ENCODE data around the gene SKAP2. TPM values are rescaled to one million over a fixed set of nuclear protein-coding genes. Genes with fewer than 3 reads are reported as not detected.

SKAP2 gene, protein sequence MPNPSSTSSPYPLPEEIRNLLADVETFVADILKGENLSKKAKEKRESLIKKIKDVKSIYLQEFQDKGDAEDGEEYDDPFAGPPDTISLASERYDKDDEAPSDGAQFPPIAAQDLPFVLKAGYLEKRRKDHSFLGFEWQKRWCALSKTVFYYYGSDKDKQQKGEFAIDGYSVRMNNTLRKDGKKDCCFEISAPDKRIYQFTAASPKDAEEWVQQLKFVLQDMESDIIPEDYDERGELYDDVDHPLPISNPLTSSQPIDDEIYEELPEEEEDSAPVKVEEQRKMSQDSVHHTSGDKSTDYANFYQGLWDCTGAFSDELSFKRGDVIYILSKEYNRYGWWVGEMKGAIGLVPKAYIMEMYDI
- total RNA-seq (2013): 70.8 TPM
- polyA plus RNA-seq (100 to 1,000 TPM in 2 of 3 donors, 10 to 100 TPM in 1; 19.2 to 204 (median 158) TPM), polyA minus RNA-seq (12.9 and 17.2 TPM in 2 replicates), total RNA-seq (29.7 to 138 (median 110) reads per million in 11 experiments)

DNA sequence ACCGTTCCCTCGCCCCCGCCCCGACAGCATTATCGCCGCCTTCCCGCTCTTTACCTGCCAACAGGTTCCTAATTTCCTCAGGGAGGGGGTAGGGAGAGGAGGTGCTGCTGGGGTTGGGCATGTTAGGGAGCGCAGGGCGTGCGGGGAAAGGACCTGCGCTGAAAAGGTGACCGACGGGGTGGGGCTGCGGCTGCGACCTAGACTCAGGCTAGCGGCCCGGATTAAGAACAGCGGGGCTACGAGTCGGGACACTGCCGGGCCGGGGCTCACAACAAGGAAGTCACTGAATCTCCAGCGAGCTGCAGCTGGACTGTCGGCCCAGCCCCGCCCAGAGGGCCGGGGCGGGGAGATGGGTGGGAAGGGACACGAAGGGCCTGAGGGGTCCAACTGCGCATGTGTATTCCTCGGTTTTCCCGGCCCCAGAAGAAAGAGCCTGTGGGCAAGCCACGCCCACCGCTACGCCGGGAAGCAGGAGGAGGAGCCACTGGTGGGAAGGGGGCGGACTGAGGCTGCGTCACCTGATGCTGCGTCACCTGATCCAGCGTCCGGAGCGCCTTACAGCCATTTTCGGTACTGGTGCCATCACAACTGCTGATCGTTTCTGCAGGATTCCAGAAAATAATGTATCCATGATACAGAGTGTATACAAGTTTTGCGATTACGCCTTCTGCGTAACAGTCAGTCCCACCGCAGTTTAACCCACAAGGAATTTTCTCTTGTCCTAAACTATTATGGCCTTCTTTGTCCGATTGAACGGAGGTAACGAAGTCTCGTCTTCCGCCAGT, at the start of gene SKAP2:
TSS of gene SKAP2 (minus strand) at position 282 of the 785 bp plus-strand sequence. CDS start at position 121, 161 bp downstream.
- Histone ChIP-seq H3K9me3 (replicated peaks in 1 of 2; ENCODE audit: control insufficient read depth in 1 of 2, insufficient read depth in 1 of 2, low read length in 2 of 2) (no peaks in the 10 kb centered on the region), H3K36me3 (replicated peaks in 1 of 2; ENCODE audit: control insufficient read depth in 1 of 2, insufficient read depth in 2 of 2, low read length in 2 of 2) (no peaks in the 10 kb centered on the region), H3K79me2 (ENCODE audit: insufficient read depth, low read length) (peaks cover 42% of the 10 kb centered on the region), H3K4me2 (replicated peaks; ENCODE audit: extremely low read depth, low read length, poor library complexity, severe bottlenecking) (peak within 1 kb of the TSS; percentile 77), H3K27me3 (ENCODE audit: control insufficient read depth in 2 of 2, insufficient read depth in 2 of 2, low read length in 2 of 2) (no peaks in the 10 kb centered on the region), H4K20me1 (ENCODE audit: insufficient read depth, low read length) (peaks cover 11% of the 10 kb centered on the region), H2AFZ (ENCODE audit: insufficient read depth, low read depth, low read length, poor library complexity, severe bottlenecking) (peak within 1 kb of the TSS; percentile 90), H3K4me1 (ENCODE audit: control insufficient read depth in 1 of 2, insufficient read depth in 2 of 2, low read length in 2 of 2) (peaks cover 7 to 43% of the 10 kb centered on the region in 2 donors), H3K9ac (ENCODE audit: insufficient read depth, low read length, poor library complexity, severe bottlenecking) (peak within 1 kb of the TSS; percentile 93), H3K4me3 (replicated peaks in 1 of 3; ENCODE audit: low read depth in 2 of 3, low read length in 3 of 3) (peak within 1 kb of the TSS; percentile 71 to 97 (median 75)), H3K27ac (ENCODE audit: low read depth in 1 of 2, low read length in 2 of 2) (peak within 1 kb of the TSS; percentile 91 to 95)
- H3K4me1 Mint-ChIP-seq: peaks cover 33% of the 10 kb centered on the region
- TF ChIP-seq, protein P1, sequence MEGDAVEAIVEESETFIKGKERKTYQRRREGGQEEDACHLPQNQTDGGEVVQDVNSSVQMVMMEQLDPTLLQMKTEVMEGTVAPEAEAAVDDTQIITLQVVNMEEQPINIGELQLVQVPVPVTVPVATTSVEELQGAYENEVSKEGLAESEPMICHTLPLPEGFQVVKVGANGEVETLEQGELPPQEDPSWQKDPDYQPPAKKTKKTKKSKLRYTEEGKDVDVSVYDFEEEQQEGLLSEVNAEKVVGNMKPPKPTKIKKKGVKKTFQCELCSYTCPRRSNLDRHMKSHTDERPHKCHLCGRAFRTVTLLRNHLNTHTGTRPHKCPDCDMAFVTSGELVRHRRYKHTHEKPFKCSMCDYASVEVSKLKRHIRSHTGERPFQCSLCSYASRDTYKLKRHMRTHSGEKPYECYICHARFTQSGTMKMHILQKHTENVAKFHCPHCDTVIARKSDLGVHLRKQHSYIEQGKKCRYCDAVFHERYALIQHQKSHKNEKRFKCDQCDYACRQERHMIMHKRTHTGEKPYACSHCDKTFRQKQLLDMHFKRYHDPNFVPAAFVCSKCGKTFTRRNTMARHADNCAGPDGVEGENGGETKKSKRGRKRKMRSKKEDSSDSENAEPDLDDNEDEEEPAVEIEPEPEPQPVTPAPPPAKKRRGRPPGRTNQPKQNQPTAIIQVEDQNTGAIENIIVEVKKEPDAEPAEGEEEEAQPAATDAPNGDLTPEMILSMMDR (IDR thresholded peaks at IDR 0.05): no peak
- peaks cover 0 to 6% (median 4%) of the 10 kb centered on the region in 3 donors for H3K27me3 Mint-ChIP-seq (ENCODE audit: low read depth in 3 of 3)
- peak; percentile 98 to 99 (median 99) for DNase-seq
- peak within 1 kb of the TSS; percentile 97 to 100 (median 99) for H3K27ac Mint-ChIP-seq
- H3K4me3 Mint-ChIP-seq: peak within 1 kb of the TSS; percentile 97 to 99
- no peaks in the 10 kb centered on the region for H3K36me3 Mint-ChIP-seq
- intact Hi-C loops (cut with micrococcal nuclease): loop anchor here (5.0 to 10.0 kb wide), 3 partner anchors 233 to 500 kb away; partner anchors contain the start of genes HOXA1 (in 1 of the 2) and HOXA5 (in 1 of the 2)
- H3K9me3 Mint-ChIP-seq: peaks cover 0 to 5% (median 0%) of the 10 kb centered on the region in 7 donors
- under 1% methylated on average over 44 of the region's 52 CpGs for WGBS (ENCODE audit: insufficient coverage)

DNA sequence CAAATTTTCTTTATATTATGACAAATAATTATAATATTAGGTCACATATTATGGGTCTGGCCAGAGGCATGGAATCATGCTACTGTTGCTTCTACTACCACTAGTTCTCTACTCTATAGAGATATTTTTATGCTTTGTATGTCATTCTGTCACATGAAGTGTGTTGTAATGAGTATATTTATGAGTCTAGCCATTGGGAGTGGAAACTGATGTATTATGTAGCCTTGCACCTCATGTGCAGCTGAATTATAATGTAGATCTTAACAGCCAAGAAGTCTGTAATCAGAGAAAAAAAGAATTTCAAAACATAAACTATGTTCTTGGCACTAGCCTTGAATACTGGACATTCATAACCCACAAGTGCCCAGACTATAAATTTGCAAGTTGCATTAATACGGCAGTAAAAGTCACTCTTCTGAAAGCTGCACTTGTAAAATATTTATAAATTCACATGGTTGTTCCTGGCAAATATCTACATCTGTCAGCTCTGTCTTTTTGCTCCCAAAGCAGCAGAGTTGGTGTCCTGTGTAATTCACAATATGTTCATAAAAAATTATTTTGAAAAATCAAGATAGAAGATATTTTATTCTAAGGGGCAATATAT, 48.6 kb upstream of the SKAP2 start:
- Histone ChIP-seq H3K9ac (ENCODE audit: insufficient read depth, low read length, poor library complexity, severe bottlenecking) (no peak overlapping the region), H4K20me1 (ENCODE audit: insufficient read depth, low read length) (no peaks in the 10 kb centered on the region), H2AFZ (ENCODE audit: insufficient read depth, low read depth, low read length, poor library complexity, severe bottlenecking) (no peak overlapping the region), H3K4me3 (replicated peaks in 1 of 3; ENCODE audit: low read depth in 2 of 3, low read length in 3 of 3) (no peak overlapping the region), H3K79me2 (ENCODE audit: insufficient read depth, low read length) (no peaks in the 10 kb centered on the region), H3K27me3 (ENCODE audit: control insufficient read depth in 2 of 2, insufficient read depth in 2 of 2, low read length in 2 of 2) (no peaks in the 10 kb centered on the region), H3K27ac (ENCODE audit: low read depth in 1 of 2, low read length in 2 of 2) (no peak overlapping the region), H3K4me1 (ENCODE audit: control insufficient read depth in 1 of 2, insufficient read depth in 2 of 2, low read length in 2 of 2) (peaks cover 14 to 18% of the 10 kb centered on the region in 2 donors), H3K4me2 (replicated peaks; ENCODE audit: extremely low read depth, low read length, poor library complexity, severe bottlenecking) (no peak overlapping the region), H3K36me3 (replicated peaks in 1 of 2; ENCODE audit: control insufficient read depth in 1 of 2, insufficient read depth in 2 of 2, low read length in 2 of 2) (no peaks in the 10 kb centered on the region), H3K9me3 (replicated peaks in 1 of 2; ENCODE audit: control insufficient read depth in 1 of 2, insufficient read depth in 1 of 2, low read length in 2 of 2) (no peaks in the 10 kb centered on the region)
- Mint-ChIP-seq H3K4me1 (peaks cover 7% of the 10 kb centered on the region), H3K36me3 (no peaks in the 10 kb centered on the region), H3K27ac (peak overlapping the region in 2 of 7 donors; percentile 28 to 46), H3K4me3 (no peak overlapping the region), H3K9me3 (no peaks in the 10 kb centered on the region), H3K27me3 (ENCODE audit: low read depth in 3 of 3) (peaks cover 1 to 2% (median 2%) of the 10 kb centered on the region in 3 donors)
- intact Hi-C loops (cut with micrococcal nuclease): no loop called here
- TF ChIP-seq, protein P1 (IDR thresholded peaks at IDR 0.05): no peak
- WGBS (ENCODE audit: insufficient coverage): no CpG with 5 or more reads among the region's 1 CpG
- DNase-seq: no peak

All from CD14-positive monocyte (primary cell).